HG02870 (cell line): ENCODE measurements around the gene ARHGEF12.
"Not testable (repeated sequence)": the region's sequence is repeated elsewhere in the genome, so short reads cannot be mapped to it uniquely, and the experiment has no call there.

Experiments used
- ATAC-seq: cut with Tn5 transposase; IDR thresholded peaks from one replicate; pipeline ENCODE4 v1.9.1; 2021; ENCODE audit warnings: mild to moderate bottlenecking, moderate library complexity; ENCODE audit not compliant: unreplicated experiment

The ARHGEF12 gene

DNA sequence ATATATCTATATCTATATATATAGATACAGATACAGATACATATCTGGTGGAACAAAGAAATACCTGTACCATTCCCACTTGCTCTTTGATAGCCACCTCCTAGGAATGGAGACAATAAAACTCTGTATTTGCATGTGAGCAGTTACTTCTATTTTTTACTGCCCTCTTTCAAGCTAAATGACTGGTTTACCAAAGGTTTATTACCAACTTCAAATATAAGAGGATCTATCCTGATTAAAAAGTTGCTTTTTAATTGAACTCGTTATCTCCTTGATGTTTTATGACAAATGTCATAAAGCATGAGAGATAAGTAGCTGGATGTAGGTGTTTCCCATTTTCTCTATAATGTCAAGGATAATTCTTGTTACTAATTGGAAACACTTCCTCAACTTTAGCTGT is 153.6 kb downstream of the ARHGEF12 start:
- ATAC-seq, result no peak

DNA sequence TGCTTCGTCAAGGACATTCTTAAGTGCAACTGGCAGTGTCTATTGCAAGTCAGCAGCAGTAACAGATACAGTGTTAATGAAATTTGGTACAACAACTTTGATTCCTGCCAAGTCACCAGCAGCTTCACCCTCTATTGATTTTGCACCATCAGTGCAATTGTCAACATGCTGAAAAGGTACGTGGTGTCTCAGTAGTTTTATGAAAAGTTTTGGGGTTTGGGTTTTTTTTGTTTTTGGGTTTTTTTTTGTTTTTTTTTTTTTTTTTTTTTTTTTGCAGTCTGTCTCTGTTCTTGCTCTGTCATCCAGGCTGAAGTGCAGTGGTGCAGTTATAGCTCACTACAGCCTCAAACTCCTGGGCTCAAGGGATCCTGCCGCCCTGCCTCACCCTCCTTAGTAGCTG is 156.3 kb downstream of the ARHGEF12 start:
- ATAC-seq, result no peak

DNA sequence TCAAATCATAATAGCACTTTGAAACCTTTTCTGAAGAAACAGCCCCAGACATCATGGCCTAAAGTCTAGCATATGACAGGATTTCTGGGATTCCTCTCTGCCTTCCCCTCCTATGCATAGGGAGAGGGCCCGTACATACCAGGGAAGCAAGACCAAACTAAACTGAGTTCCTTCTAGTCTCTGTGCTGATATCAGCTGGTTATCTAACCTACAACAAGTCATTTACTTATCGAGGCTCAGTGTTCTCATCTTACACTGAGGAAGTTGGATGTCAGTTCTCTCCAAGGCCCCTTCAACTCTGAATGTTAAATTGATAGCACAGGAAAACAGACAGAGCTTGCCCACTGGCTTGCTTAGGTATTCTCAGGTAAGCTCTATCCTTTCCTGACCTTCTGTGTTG is 158.4 kb downstream of the ARHGEF12 start:
- no peak for ATAC-seq

DNA sequence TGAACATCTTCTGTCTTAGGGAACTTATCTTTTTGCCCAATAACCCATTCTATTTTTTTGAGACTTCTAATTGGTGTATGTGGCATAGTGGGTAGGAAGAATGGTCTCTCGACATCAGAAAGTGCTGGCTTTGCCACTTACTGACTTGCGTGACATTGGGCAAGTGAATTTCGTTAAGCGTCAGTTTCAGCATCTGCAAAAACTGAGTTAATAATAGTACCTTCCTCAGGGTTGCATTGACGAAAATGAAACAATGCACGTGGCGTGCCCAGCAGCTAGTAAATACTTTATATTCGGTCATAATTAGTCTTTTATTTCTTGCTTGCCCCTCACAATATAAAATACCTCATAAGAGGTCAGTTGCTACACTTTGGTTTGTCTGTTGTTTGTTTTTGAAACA is 162.9 kb downstream of the ARHGEF12 start:
- ATAC-seq, result no peak

DNA sequence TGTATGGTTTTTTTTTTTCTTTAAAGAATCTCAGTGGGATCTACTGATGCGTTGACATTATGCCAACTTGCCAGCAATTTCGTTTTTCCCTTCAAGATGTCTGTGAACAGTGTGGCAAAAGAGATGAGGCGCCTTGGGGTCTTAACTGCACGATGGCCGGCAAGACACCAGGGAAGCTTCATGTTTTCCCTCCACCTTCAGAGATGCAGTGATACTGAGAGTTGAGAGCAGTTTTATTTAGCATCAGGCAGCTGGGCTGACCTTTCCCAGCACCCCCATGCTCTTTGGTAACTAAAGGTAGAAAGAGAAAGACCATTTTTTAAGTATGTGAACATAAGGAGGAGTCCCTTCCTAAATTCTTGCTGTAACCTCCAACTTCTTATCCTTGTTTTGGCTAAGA is 163.6 kb downstream of the ARHGEF12 start:
- ATAC-seq, result no peak

DNA sequence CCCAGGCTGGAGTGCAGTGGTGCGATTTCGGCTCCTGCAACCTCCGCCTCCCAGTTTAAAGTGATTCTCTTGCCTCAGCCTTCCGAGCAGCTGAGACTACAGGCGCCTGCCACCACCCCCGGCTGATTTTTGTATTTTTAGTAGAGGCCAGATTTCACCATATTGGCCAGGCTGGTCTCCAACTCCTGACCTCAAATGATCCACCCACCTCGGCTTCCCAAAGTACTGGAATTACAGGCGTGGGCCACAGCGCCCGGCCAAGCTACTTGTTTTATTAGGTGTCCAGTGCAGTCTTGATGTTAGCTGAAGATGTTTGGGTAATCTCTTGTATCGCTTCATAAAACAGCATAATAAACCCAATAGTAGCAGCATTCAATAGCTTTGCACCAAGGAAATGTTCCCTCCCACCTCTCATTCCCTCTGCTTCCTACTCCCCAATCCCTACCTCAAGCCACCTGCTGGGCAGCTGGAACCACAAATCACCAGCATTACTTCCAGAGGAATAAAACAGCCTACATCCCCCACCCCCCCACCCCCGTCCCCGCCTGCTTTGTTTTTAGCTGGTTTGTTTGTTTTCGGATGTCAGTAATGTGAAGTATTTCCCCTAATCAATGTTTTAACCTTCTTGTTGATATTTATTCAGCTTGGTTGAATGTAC is 164.3 kb downstream of the ARHGEF12 start:
- no peak for ATAC-seq

DNA sequence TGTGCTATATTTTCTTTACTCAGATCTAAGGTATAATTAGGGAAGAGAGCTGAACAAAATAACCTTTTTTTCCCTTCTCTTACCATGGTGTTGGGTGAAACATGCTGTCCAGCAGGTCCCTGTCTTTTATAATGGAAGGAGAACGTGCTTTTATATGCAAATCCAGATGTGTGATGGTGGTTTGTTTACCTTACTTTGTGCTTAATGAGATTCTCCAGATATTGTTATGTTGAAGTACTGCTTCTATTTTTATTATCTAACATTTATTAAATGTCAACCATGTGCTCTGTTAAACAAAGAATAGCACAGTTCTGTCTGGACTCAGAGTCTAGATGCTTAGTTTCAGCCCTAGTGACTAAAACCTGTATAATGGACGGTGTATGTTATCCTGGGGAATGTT is 165.2 kb downstream of the ARHGEF12 start:
- ATAC-seq, result no peak

DNA sequence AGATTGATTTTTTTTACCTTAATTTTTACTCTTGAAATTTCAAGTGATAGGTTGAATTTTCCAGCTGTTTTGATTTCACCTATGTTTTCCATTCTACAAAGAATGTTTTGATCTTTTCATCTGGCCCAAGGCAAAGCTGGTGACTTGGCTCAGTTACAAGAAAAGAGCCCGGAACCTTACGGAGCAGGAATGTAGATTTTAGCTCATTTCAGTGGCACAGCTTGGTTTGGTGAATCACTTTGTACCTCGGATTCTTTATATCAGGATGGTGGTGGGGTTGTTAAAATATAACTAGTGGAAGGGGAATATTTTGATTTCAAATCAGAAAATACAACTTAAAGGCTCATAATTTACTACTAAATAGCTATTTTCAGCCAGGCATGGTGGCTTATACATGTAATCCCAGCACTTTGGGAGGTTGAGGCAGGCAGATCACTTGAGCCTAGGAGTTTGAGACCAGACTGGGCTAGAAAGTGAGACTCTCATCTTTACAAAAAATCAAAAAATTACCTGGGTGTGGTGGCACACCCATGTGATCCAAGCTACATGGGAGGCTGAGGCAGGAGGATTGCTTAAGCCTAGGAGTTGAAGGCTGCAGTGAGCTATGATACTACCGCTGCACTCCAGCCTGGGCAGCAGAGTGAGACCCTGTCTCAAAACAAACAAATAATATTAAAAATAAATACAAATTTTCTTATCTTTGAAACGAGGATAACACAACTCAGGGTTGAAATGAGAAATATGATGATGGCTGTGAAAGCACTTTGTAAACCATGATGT is 166.0 kb downstream of the ARHGEF12 start:
- no peak for ATAC-seq

DNA sequence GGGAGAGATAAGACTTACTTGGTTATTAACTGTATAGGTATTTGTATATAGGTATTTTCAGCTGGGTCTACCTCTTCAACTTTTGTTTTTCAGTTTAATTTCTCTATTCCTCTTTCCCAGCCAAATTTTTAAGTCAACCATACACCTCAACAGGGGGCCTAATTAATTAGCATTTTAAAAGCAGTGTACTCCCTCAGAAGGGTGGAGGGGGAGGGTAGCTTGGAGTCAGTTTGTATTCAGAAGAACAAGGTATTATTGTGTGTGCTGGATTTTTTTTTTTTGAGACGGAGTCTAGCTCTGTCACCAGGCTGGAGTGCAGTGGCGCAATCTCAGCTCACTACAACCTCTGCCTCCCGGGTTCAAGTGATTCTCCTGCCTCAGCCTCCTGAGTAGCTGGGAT is 167.3 kb downstream of the ARHGEF12 start:
- not testable (repeated sequence) for ATAC-seq

DNA sequence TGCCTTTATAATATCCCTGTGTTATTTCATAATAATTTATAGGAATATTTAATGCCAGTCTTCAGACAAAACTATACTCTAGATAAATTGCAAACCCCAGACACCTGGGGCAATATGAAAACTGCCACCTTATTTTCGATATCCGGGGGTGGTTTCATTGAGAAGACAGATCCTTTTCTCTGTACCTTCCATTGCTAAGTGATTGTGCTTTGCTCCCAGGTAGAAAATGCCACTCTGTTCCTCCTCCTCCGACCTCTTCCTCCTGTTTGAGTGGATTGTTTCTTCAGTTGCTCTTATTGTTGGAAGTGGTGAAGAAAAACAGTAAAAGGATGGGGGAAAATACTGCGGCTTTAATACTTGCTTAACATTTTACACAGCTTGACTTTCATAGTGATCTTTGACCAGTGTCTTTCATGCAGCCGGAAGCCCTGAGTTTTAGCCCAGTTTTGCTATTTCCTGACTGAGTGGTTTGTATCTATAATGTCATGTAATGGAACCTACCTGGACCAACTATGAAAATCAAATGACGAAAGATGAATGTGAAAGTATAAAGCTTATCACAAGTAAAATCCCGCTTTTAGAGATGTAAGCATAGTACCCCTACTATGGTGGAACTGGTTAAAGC is 169.7 kb downstream of the ARHGEF12 start:
- no peak for ATAC-seq

DNA sequence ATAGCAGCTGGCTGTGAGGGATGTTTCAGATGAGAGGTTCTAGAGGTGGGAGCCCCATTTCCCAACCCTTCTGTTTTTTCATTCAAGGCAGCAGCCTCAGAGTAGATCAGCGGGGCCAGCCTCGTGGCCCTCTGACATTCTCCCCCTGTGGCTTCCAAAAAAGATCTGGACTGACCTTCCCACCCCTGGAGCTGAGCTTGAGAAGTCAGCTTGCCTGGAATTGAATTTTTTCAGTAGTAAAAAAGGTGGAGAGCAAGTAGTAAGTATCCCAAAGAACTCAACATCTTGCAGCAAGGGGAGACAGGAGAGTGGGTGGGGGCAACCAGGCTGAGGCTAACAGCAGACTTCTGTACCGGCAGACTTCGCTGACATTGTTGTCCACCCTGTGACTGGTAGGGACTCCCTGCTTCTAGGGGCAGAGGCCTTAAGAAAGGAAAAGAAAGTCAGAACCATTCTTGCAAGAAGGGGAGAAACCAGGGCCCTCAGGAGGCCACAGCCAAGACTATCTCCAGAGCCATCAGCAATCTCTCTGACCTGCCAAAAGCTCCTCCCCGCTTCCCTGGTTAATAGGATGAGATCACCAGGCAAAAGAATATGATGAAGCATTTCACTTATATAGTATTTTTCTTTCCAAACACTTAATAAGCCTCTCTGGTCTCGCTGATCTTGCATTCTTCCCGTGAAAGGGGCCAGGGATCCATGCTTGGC is 173.3 kb downstream of the ARHGEF12 start:
- ATAC-seq, result no peak

DNA sequence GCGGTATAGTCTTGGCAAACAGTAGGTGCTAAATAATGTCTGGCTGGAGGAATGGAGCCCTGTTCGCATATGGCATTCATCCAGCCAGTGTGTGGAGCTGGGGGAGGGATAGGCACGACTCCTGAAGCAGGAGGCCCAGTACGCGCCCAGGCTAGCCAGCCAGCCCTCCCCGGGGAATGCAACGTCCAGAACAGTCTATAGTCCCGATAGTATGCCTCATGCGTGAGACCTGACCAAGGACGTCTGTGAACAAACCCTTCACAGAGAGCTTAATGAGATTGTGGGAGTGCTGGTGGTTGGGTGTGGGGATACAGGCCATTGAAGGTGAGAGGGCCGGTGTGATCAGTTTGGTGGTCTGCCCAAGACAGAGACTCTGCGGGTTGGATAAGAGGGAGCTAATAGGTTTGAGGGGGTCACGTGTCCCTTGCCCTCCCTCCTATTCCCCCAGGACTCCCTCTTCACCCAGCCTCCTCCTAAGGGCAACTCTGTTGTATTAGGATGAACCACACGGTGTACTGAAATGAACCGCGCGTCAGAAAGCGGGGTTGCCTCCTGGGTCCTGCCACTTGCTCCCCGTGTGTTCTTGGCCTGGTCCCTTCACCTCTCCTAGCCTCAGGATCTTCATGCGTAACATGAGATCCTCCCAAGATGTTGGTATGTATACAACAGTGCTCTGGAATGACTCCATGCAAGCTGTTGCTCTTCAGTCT is 174.3 kb downstream of the ARHGEF12 start:
- no peak for ATAC-seq

DNA sequence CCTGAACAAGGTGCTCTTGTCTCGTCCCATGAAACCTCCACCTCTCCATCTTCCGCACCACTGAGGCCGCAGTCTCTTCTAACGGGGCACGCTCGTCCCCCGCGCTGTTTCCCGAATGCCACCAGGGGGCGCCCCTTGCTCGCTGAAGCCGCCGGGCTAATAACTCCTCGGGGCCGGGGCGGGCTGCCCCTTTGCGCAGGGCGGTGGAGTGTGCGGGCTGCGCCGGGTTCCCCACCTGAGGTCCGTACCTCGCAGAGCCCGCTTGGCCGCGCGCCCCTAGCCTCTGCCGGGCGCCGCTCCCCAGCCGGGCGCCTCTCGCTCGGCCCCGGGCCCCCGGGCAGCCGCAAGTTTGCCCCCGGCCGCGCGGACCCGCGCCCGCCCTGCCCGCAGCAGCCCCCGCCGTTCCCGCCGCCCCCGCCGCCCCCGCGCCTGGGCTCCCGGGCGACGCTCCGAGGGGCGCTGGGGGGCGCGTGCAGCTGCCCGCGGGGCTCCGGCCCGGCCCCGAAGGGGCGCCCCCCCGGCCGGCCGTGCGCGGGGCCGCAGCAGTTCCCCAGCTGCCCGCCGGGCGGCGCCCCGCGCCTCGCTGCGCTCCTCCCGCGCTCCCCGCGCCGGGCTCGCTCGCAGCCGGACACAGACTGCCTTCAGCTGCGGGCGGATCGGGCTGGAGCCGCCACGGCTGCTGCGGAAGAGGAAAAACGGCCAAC is 175.1 kb downstream of the ARHGEF12 start, which contains the start of gene GRIK4:
Gene GRIK4 (plus strand): TSS at position 633 of the 704 bp plus-strand sequence. CDS start 148,571 bp downstream, outside the sequence.
- ATAC-seq, result peak; percentile 78

DNA sequence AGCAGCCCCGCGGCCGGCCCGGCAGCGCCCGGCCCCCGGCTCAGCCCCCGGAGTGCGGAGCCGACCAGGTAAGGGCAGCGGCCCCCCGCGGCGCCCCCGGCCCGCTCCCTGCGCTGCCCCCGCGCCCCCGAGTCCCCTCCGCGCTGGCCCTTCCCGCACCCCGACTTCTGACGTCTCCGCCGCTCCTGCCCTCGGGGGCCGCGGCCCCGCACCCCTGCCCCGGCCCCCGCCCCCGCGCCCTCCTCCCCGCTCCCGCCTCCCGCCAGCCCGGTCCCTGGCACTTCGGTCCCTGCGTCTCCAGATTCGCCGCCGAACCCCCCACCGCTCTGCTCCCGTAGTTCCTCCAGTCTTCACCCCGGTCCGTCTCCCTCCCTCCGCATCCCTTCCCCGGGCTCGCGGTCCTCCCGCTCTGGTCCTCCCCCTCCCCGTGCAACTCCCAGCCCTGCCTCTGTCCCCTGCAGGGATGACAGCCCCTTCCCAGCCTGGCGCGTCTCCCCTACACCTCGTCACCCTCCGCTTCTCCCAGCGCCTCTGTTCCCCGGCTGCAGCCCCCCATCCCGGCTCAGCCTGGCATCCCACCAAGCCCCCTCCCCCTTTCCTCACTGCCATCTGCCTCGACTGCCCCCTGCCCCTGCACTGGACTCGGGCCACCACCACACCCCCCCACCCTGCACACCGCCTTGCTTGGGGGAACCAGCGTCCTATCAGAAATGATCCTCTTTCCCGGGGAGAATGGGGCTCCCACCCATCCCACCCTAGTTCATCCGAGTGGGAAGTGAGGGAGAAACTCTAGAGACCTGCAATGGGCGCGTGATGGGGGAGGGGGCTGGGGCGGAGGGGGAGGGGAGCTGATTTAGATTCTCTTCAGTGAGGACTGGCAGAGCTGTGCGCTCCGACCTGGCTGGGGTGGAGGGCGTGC is 175.9 kb downstream of the ARHGEF12 start:
- peak; percentile 10 for ATAC-seq

DNA sequence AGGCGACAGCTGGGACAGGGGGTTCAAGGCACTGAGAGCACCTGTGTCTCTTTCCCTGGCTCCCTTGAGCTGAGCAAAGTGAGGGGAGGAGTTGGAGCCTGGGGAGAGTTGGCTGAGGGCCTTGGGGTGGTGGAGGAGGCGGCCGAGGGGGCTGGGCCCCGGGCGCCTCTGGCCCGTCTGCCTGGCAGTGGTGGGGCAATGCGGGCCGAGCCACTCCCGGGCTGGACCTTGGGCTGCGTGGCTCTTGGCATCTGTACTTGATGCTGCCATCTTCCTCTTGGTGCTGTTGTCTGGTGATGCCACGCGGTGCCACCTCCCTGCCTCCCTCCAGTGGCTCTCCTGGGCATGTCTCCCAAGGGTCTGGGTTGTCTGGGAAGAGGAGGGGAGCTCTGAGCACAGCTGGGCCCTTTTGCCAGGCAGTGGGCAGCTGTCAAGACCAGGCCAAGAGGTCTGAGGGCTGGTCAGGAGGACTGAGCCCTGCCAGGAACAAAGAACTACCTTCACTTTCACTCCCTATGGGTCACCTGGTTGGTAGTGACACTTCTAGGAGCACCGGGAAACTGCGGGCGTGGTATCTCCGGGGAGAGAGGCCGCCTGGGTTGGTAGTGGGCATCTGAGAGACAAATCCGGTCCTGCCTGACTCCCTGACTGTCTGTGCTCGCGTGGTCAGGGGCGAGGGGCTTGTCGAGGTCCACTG is 176.7 kb downstream of the ARHGEF12 start:
- ATAC-seq, result no peak

DNA sequence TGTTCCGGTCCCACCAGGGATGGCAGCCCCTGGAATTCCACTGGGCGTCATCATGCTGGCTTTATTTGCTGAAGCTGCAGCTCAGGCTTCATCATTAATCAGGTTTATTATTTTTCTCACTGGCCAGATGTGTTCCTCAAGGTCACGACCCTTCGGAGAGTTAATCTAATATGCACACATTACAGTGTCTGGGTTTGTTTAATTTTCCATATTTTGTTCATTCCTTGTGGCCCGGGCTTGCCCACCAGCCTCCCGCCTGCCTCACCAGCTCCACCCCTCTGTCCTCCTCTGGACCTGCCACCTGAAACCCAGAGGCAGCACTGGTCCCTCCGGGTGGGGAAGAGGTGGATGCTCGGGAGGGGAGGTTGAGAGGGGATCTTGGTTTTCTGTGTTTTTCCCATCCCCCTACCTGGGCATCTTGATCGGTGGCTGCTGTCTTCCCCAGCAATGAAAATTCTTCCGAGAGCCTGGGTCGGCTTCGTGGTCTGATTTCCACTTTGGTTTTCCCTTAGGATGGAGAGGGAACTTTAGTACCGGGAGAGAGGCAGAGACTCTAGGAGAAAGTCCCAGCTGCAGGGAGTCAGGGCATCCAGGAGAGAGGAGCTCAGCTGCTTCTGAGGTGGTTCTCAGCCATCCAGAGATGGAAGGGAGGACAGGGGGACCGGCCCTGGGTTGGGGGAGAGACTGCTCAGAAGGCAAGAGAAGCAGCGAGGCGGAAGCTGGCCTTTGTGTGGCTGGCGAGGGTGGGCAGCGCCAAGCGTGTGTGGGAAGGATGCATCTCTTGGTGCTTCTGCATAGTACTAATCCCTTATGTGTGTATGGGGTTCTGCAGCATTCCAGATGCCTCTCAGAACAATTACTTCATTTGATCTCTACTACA is 177.5 kb downstream of the ARHGEF12 start:
- ATAC-seq, result no peak

DNA sequence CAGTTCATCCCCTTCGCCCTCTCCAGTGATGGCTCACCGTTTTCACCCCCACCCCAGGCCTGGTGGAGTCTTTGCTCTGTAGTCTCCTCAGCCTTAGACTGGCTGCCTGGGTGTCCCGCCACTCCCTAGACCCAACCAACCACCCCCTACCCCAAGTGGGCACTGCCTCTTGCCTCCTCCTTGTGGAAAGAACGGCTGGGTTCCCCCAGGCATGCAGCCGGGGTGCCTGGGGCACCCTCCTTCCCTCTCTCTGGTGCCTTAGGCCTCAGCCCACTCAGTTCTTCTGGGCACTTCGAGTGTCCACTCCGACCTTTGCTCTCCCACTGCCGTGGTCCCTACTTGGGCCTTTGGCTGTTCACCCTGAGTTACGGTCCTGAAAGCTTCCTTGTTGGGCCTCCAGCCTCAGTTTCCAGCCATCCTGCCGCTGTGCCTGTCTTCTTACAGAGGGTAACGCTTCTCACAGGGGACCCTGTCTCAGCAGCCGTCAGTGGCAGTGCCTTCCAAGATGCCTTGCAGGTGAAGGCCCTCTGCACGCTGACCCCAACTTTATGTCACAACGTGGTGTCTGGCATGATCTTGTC is 178.4 kb downstream of the ARHGEF12 start:
- ATAC-seq, result no peak
